Fibroblast of lung (primary cell): Measurements from ENCODE around the gene CDH4.

Source experiments
- EZH2 ChIP-seq: IDR thresholded peaks from 2 replicates; pipeline ENCODE4 v1.5.1; 2012; ENCODE audit warnings: low read length, control low read depth, mild to moderate bottlenecking; ENCODE audit errors: missing control alignments
- TF ChIP-seq, protein P1 (sequence below), 2 donors: IDR thresholded peaks in 1 of 2; conservative IDR thresholded peaks in 1 of 2; 1 replicate in 1 of 2; 2 replicates in 1 of 2; pipeline ENCODE4 v1.5.1; 2011 to 2012; ENCODE audit warnings: low read length in 2 of 2, control low read depth in 1 of 2, inconsistent platforms in 1 of 2, low read depth in 1 of 2, mild to moderate bottlenecking in 1 of 2

DNA sequence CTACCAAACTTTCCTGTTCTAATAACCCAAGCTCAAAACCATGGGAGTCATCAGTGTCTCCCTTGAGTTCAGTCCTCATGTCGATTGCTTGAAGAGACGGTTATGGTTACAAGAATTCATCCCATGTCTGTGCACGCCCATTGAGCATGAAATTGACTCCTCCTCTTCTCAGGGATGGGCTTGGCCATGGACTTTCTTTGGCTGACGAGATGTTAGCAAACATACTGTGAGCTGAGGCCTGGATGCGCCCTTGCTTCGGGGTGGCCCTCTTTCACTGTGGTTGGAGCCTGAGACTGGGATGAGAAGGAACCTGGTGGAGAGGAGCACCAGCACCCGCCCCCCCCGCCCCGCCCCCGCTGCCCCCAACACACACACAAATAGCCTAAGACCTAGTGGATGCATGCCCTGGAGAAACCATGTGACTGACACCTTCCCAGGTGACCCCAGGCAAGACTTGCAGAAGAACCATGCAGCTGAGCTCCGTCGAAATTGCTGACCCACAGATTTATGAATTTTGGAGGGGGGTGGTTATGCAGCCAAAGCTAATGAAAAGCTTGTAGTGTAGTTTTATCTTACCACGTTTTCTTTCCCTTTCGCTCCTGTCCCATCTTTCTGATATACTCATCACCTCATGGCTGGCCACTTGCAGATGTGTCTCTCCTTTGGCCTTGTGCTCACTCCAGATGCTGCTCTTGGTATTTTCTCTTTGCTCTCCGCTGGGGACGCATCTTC, 231.4 kb downstream of the CDH4 start:
- TF ChIP-seq, protein P1, sequence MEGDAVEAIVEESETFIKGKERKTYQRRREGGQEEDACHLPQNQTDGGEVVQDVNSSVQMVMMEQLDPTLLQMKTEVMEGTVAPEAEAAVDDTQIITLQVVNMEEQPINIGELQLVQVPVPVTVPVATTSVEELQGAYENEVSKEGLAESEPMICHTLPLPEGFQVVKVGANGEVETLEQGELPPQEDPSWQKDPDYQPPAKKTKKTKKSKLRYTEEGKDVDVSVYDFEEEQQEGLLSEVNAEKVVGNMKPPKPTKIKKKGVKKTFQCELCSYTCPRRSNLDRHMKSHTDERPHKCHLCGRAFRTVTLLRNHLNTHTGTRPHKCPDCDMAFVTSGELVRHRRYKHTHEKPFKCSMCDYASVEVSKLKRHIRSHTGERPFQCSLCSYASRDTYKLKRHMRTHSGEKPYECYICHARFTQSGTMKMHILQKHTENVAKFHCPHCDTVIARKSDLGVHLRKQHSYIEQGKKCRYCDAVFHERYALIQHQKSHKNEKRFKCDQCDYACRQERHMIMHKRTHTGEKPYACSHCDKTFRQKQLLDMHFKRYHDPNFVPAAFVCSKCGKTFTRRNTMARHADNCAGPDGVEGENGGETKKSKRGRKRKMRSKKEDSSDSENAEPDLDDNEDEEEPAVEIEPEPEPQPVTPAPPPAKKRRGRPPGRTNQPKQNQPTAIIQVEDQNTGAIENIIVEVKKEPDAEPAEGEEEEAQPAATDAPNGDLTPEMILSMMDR (conservative IDR thresholded peaks at IDR 0.05 in 1 of 2, IDR thresholded peaks at IDR 0.05 in 1 of 2; ENCODE audit: low read depth in 1 of 2, low read length in 2 of 2): no peak
- TF ChIP-seq EZH2: no peak
